GM21390 (cell line): ENCODE data around the gene NPHP4.

Source experiments
- ATAC-seq: cut with Tn5 transposase; IDR thresholded peaks from one replicate; pipeline ENCODE4 v1.9.1; 2021; ENCODE audit not compliant: unreplicated experiment

The NPHP4 gene

GRCh38 chr1:5974631-5975030 lies 17.6 kb downstream of the NPHP4 start:
- no peak for ATAC-seq

GRCh38 chr1:5973771-5974170 lies 18.5 kb downstream of the NPHP4 start:
- no peak for ATAC-seq

- ATAC-seq: no peak
Measured at GRCh38 chr1:5972198-5972520, 20.1 kb downstream of the NPHP4 start.

GRCh38 chr1:5971471-5972197 lies 20.6 kb downstream of the NPHP4 start:
- no peak for ATAC-seq

- ATAC-seq: no peak
Measured at GRCh38 chr1:5970610-5971273, 21.5 kb downstream of the NPHP4 start.

- no peak for ATAC-seq
Measured at GRCh38 chr1:5969168-5969567, 23.1 kb downstream of the NPHP4 start.

- ATAC-seq: no peak
Measured at GRCh38 chr1:5968161-5968736, 24.0 kb downstream of the NPHP4 start.

GRCh38 chr1:5967351-5968160 lies 24.7 kb downstream of the NPHP4 start:
- no peak for ATAC-seq

- no peak for ATAC-seq
Measured at GRCh38 chr1:5966543-5967205, 25.6 kb downstream of the NPHP4 start.

GRCh38 chr1:5965586-5966131 lies 26.6 kb downstream of the NPHP4 start:
- ATAC-seq: no peak

- ATAC-seq: no peak
Measured at GRCh38 chr1:5962265-5963105, 29.7 kb downstream of the NPHP4 start.

DNA sequence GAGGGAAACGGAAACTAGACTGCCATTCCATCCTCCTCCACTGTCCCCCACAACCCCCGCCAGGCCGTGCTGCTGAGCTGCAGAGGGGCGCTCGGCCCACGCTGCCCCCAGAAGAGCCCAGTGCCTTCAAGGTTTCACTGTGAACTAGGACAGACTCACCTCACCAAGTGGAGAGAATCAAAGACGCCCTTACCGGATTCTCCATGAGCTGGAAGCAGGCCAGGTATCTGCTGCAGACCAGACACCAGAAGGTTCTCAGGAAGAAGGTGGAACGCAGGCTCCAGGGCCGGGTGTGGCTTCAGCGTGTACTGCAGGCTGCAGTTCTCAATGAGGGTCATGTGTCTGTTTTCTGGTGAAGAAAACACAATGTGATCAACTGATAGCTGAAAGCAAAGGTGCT lies 30.6 kb downstream of the NPHP4 start:
- ATAC-seq: no peak

DNA sequence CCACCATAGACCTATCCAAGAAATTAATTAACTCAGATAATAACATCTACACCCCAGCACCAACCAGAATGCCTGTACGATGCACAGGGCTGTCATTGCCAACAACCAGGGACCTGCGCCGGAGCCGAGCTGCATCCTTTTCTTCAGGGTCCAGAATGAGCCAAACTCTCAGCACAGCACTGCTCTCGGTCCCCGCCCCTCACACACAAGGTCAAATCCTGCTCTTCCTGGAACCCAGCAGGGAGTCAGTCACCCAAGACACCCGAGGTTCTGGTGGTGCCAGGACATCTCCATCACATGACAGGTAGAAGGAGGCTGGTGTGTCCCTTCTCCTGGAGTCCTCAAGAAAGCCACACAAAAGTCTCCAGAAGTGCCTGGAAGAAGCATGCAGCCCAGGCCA lies 31.9 kb downstream of the NPHP4 start:
- no peak for ATAC-seq

GRCh38 chr1:5959667-5960230 lies 32.5 kb downstream of the NPHP4 start:
- no peak for ATAC-seq

GRCh38 chr1:5959087-5959486 lies 33.1 kb downstream of the NPHP4 start:
- no peak for ATAC-seq

- no peak for ATAC-seq
Measured at GRCh38 chr1:5956022-5956830, 36.0 kb downstream of the NPHP4 start.

DNA sequence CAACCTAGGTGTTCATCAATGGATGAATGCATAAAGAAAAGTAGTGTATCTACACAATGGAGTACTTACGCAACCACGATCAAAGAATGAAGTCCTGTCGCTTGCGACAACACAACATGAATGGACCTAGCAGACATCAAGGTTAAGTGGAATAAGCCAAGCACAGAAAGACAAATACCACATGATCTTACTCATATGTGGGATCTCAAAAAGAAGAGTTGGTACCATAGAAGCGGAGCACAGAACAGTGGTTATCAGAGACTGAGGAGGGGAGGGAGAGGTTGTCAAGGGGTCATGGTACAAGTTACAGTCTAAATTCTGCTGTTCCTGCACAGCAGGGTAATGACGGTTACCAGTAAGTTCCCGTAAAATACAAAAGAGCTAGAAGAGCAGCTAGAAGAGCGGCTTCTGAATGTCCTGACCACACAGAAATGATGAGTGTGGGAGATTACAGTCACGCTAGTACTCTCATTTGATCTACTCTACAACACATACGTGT lies 36.7 kb downstream of the NPHP4 start:
- ATAC-seq: no peak

DNA sequence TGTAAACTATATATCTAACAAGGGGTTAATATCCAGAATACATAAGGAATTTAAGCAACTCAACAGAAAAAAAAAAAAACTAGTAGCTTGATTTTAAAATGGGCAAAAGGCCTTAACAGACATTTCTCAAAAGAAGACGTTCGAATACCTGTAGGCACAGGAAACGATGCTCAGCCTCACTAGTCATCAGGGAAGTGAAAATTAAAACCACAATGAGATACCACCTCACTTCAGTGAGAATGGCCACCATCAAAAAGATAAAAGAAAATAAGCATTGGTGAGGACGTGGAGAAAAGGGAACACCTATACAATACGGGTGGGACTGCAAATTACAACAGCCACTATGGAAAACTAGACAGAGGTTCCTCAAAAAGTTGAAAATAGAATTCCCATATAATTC lies 37.3 kb downstream of the NPHP4 start:
- peak; percentile 73 for ATAC-seq

DNA sequence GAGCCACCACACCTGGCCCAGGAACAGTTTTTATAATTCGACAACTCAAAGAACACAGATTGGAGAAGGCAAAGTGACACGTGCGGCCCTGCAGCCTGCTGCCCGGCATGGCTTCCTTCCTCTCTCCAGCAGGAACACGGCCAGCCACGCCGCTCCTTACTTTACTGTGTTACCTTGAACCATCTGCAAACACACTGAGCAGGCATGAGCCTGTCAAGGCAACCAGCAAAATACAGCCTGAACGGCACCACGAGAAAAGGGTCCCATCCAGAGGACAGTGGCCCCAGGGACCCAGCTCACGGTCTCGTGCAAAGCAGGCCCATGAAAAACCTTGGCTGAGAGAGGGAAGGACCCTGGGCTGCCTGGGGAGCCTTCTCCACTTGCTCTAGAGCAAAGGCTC lies 38.8 kb downstream of the NPHP4 start:
- ATAC-seq: no peak
